ENCODE results near the gene MRPL37.

GRCh38 chr1:54151013-54151412, 49.0 kb upstream of the MRPL37 start:
- TF ChIP-seq CTCF (IDR thresholded peaks at IDR 0.05; ENCODE audit: low read depth, low read length), result no peak
- TF ChIP-seq EZH2phosphoT487 (IDR thresholded peaks at IDR 0.05; ENCODE audit: low read depth), result no peak

Measured in OCI-LY3 (cell line).